Prostate gland (tissue), 2 donors: ENCODE measurements around the gene PABPC1L.

Source experiments
- CTCF ChIP-seq, 4 experiments: fragments of 200-600 bp in 2 of 4; fragments of 450-650 bp in 2 of 4; sonication (generic) in 2 of 4; IDR thresholded peaks; 1 replicate in 3 of 4; 2 replicates in 1 of 4; pipeline ENCODE4 v1.5.1; 2016 to 2019; ENCODE audit warnings: antibody characterized with exemption in 4 of 4, mild to moderate bottlenecking in 2 of 4, moderate library complexity in 2 of 4
- POLR2A ChIP-seq: fragments of 450-650 bp; IDR thresholded peaks from one replicate; pipeline ENCODE4 v1.6.1; 2016; ENCODE audit warnings: antibody characterized with exemption, mild to moderate bottlenecking
- POLR2AphosphoS5 ChIP-seq: sonication (generic); formaldehyde crosslinking; IDR thresholded peaks from one replicate; pipeline ENCODE4 v1.6.1; 2017; ENCODE audit warnings: antibody characterized with exemption

GRCh38 chr20:44988631-44989171, 78.8 kb downstream of the PABPC1L start:
- TF ChIP-seq CTCF (IDR thresholded peaks at IDR 0.05): no peak
- no peak for TF ChIP-seq POLR2A
- no peak for TF ChIP-seq POLR2AphosphoS5
